ENCODE results near the gene CROCC2. TPM values are rescaled to one million over a fixed set of nuclear protein-coding genes. Genes with fewer than 3 reads are reported as not detected.

Gene CROCC2
- total RNA-seq, 1 donor from 2014 or later, result 3.4 TPM

GRCh38 chr2:240965296-240965904, 59.3 kb downstream of the CROCC2 start:
- Histone ChIP-seq H3K27ac (peak overlapping the region; percentile 41), H3K4me3 (no peak overlapping the region), H3K27me3 (ENCODE audit: low read depth) (no peaks in the 10 kb centered on the region), H3K4me1 (peaks cover 27% of the 10 kb centered on the region), H3K9me3 (no peaks in the 10 kb centered on the region), H3K36me3 (no peaks in the 10 kb centered on the region)
- intact Hi-C loops (cut with DNase I), result no loop called here
- peak; percentile 75 for DNase-seq
- TF ChIP-seq CTCF (IDR thresholded peaks at IDR 0.05), result no peak
- peak; percentile 9 to 14 for ATAC-seq

GRCh38 chr2:240965905-240966456, 59.8 kb downstream of the CROCC2 start:
- no peak for TF ChIP-seq CTCF (IDR thresholded peaks at IDR 0.05)
- H3K4me3 ChIP-seq, result no peak overlapping the region
- intact Hi-C loops (cut with DNase I), result no loop called here
- no peaks in the 10 kb centered on the region for H3K9me3 ChIP-seq
- peaks cover 23% of the 10 kb centered on the region for H3K4me1 ChIP-seq
- peak; percentile 47 for DNase-seq
- peak overlapping the region; percentile 41 for H3K27ac ChIP-seq
- no peak for ATAC-seq
- H3K27me3 ChIP-seq (ENCODE audit: low read depth), result no peaks in the 10 kb centered on the region
- H3K36me3 ChIP-seq, result no peaks in the 10 kb centered on the region

GRCh38 chr2:240966457-240966905, 60.3 kb downstream of the CROCC2 start:
- TF ChIP-seq CTCF (IDR thresholded peaks at IDR 0.05), result no peak
- DNase-seq, result peak; percentile 46
- H3K9me3 ChIP-seq, result no peaks in the 10 kb centered on the region
- no peak for ATAC-seq
- no peaks in the 10 kb centered on the region for H3K27me3 ChIP-seq (ENCODE audit: low read depth)
- H3K4me3 ChIP-seq, result no peak overlapping the region
- no peak overlapping the region for H3K27ac ChIP-seq
- intact Hi-C loops (cut with DNase I), result no loop called here
- H3K36me3 ChIP-seq, result no peaks in the 10 kb centered on the region
- peaks cover 19% of the 10 kb centered on the region for H3K4me1 ChIP-seq

- Histone ChIP-seq H3K27ac (no peak overlapping the region), H3K9me3 (no peaks in the 10 kb centered on the region), H3K4me3 (no peak overlapping the region), H3K4me1 (peaks cover 19% of the 10 kb centered on the region), H3K27me3 (ENCODE audit: low read depth) (no peaks in the 10 kb centered on the region), H3K36me3 (no peaks in the 10 kb centered on the region)
- TF ChIP-seq CTCF (IDR thresholded peaks at IDR 0.05), result no peak
- ATAC-seq (no peak), DNase-seq (peak; percentile 49)
- intact Hi-C loops (cut with DNase I), result no loop called here
Observed at GRCh38 chr2:240966906-240967680, 61.0 kb downstream of the CROCC2 start.

GRCh38 chr2:240967681-240968621, 61.8 kb downstream of the CROCC2 start:
- Histone ChIP-seq H3K27me3 (ENCODE audit: low read depth) (no peaks in the 10 kb centered on the region), H3K36me3 (no peaks in the 10 kb centered on the region), H3K4me1 (peaks cover 16% of the 10 kb centered on the region), H3K27ac (no peak overlapping the region), H3K9me3 (no peaks in the 10 kb centered on the region), H3K4me3 (no peak overlapping the region)
- no peak for TF ChIP-seq CTCF (IDR thresholded peaks at IDR 0.05)
- no peak for ATAC-seq
- peak; percentile 41 for DNase-seq
- intact Hi-C loops (cut with DNase I), result no loop called here

Data from lower lobe of right lung (tissue), 2 donors.